ENCODE data around the gene ZNF683.

DNA sequence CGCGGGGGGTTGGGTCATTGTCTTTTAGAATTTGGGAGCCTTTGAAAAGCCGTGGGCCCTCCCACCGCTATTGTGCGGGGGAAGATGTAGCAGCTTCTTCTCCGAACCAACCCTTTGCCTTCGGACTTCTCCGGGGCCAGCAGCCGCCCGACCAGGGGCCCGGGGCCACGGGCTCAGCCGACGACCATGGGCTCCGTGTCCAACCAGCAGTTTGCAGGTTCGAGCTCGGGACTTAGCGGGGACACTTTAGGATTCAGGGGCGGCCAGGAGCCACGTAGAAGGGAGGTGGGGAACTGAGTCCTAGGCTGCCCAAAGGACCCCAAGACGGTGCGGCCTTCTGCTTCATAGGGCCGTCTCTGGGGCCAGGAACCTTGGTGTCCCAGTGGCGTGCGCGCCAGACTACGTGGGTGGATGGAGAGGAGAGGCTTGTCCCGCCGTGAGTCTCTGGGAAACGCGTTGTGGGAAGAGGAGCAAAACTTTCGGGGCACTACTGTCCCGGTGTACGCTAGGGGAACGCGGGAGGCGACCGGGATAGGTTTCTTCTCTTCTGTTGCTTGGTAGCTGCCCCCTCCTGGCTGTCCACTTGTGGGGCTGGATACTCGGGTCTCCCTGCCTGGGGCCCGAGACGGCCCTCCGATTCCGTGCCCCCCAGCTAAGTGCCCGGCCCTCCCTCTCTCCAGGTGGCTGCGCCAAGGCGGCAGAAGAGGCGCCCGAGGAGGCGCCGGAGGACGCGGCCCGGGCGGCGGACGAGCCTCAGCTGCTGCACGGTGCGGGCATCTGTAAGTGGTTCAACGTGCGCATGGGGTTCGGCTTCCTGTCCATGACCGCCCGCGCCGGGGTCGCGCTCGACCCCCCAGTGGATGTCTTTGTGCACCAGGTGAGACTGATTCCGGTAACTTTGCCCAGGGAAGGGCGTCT lies 38.4 kb upstream of the ZNF683 start, which contains the start of gene LIN28A:
- TF ChIP-seq, protein P1, sequence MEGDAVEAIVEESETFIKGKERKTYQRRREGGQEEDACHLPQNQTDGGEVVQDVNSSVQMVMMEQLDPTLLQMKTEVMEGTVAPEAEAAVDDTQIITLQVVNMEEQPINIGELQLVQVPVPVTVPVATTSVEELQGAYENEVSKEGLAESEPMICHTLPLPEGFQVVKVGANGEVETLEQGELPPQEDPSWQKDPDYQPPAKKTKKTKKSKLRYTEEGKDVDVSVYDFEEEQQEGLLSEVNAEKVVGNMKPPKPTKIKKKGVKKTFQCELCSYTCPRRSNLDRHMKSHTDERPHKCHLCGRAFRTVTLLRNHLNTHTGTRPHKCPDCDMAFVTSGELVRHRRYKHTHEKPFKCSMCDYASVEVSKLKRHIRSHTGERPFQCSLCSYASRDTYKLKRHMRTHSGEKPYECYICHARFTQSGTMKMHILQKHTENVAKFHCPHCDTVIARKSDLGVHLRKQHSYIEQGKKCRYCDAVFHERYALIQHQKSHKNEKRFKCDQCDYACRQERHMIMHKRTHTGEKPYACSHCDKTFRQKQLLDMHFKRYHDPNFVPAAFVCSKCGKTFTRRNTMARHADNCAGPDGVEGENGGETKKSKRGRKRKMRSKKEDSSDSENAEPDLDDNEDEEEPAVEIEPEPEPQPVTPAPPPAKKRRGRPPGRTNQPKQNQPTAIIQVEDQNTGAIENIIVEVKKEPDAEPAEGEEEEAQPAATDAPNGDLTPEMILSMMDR (IDR thresholded peaks at IDR 0.05) = no peak
- no peak for TF ChIP-seq POLR2A (IDR thresholded peaks at IDR 0.05)
- TF ChIP-seq POLR2AphosphoS5 (IDR thresholded peaks at IDR 0.05) = no peak
- no peak for TF ChIP-seq EP300 (IDR thresholded peaks at IDR 0.05)

Measured in upper lobe of left lung (tissue), 4 donors.